Esophagus squamous epithelium (tissue), 4 donors: ENCODE results near the gene LGR4.

Experiments used
- POLR2A ChIP-seq, 4 donors: fragments of 450-650 bp; IDR thresholded peaks; one replicate each; pipeline ENCODE4 v1.6.1; 2017; ENCODE audit warnings: antibody characterized with exemption in 4 of 4, mild to moderate bottlenecking in 4 of 4, moderate library complexity in 3 of 4
- TF ChIP-seq, protein P1 (sequence below), 6 experiments: fragments of 450-650 bp in 4 of 6; fragments of 200-600 bp in 2 of 6; sonication (generic) in 2 of 6; IDR thresholded peaks; one replicate each; pipeline ENCODE4 v1.5.1; 2016 to 2019; ENCODE audit warnings: antibody characterized with exemption in 6 of 6, mild to moderate bottlenecking in 4 of 6, moderate library complexity in 4 of 6

DNA sequence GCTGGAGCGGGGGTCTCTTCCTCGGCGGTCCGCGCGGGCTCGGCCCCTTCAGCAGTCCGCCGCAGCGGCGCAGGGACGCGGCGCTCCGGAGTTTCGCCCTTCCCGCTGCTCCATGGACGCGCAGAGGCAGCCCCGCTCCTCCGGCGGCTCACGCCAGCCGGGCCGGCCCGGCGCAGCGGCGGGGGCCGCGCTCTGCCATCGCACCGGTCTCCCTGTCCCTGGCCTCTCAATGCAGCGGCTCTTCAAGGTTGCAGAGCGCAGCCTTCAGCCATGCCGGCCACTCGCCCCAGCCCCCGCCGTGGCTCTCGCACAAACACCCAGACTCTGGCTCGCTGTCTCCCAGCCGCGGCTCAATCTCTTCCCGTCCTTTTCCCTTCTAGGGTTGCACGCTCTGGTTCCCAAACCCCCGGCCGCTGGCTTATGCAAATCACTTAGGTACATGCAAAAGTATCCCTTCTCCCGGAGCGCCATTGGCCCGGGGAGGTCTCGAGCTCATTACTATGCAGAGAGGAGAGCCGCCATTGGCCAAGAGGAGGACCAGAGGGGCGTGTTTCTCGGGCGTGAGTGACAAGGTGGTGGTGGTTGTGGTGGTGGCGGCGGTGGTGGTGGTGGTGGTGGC lies at the start of gene LGR4:
- TF ChIP-seq POLR2A (IDR thresholded peaks at IDR 0.05), result peak in 3 of 4 donors; percentile 72 to 76 (median 73)
- TF ChIP-seq, protein P1, sequence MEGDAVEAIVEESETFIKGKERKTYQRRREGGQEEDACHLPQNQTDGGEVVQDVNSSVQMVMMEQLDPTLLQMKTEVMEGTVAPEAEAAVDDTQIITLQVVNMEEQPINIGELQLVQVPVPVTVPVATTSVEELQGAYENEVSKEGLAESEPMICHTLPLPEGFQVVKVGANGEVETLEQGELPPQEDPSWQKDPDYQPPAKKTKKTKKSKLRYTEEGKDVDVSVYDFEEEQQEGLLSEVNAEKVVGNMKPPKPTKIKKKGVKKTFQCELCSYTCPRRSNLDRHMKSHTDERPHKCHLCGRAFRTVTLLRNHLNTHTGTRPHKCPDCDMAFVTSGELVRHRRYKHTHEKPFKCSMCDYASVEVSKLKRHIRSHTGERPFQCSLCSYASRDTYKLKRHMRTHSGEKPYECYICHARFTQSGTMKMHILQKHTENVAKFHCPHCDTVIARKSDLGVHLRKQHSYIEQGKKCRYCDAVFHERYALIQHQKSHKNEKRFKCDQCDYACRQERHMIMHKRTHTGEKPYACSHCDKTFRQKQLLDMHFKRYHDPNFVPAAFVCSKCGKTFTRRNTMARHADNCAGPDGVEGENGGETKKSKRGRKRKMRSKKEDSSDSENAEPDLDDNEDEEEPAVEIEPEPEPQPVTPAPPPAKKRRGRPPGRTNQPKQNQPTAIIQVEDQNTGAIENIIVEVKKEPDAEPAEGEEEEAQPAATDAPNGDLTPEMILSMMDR (IDR thresholded peaks at IDR 0.05), result no peak
